GM23248 (cell line): ENCODE measurements around the gene CHD3. TPM values are rescaled to one million over a fixed set of nuclear protein-coding genes. Genes with fewer than 3 reads are reported as not detected.

Experiments
- DNase-seq: peaks from one replicate; pipeline ENCODE4 v3.0.0-alpha.2; 2015
- H2AFZ ChIP-seq: fragments of 200-600 bp; sonication (generic); 2 replicates; pipeline ENCODE4 v1.6.1; 2016; ENCODE audit warnings: antibody characterized with exemption
- H3F3A ChIP-seq: fragments of 200-600 bp; sonication (generic); 2 replicates; pipeline ENCODE4 v1.6.1; 2016; ENCODE audit warnings: mild to moderate bottlenecking, antibody characterized with exemption, mixed run types; ENCODE audit not compliant: insufficient read depth
- H3K27ac ChIP-seq: fragments of 200-600 bp; sonication (generic); 2 replicates; pipeline ENCODE4 v1.5.1; 2016; ENCODE audit warnings: mild to moderate bottlenecking
- H3K27me3 ChIP-seq: fragments of 200-600 bp; sonication (generic); replicated peaks from 2 replicates; pipeline ENCODE4 v1.6.1; 2016; ENCODE audit warnings: mild to moderate bottlenecking; ENCODE audit not compliant: insufficient read depth
- H3K36me3 ChIP-seq: fragments of 200-600 bp; sonication (generic); 2 replicates; pipeline ENCODE4 v1.6.1; 2016; ENCODE audit warnings: low read depth, mild to moderate bottlenecking
- H3K4me1 ChIP-seq: fragments of 200-600 bp; sonication (generic); 2 replicates; pipeline ENCODE4 v1.6.1; 2016; ENCODE audit warnings: mild to moderate bottlenecking; ENCODE audit not compliant: insufficient read depth
- H3K4me2 ChIP-seq: fragments of 200-600 bp; sonication (generic); one replicate; pipeline ENCODE4 v1.6.1; 2016; ENCODE audit warnings: mild to moderate bottlenecking; ENCODE audit not compliant: unreplicated experiment
- H3K4me3 ChIP-seq: fragments of 200-600 bp; sonication (generic); 2 replicates; pipeline ENCODE4 v1.5.1; 2016; ENCODE audit warnings: mild to moderate bottlenecking
- H3K79me2 ChIP-seq: fragments of 200-600 bp; sonication (generic); 2 replicates; pipeline ENCODE4 v1.6.1; 2016; ENCODE audit warnings: mild to moderate bottlenecking; ENCODE audit not compliant: insufficient read depth
- H3K9ac ChIP-seq: fragments of 200-600 bp; sonication (generic); 2 replicates; pipeline ENCODE4 v1.6.1; 2016; ENCODE audit warnings: mild to moderate bottlenecking
- H3K9me2 ChIP-seq: fragments of 200-600 bp; sonication (generic); 2 replicates; pipeline ENCODE4 v1.6.1; 2016; ENCODE audit warnings: mixed run types, mild to moderate bottlenecking, moderate library complexity; ENCODE audit not compliant: insufficient read depth
- H3K9me3 ChIP-seq: fragments of 200-600 bp; sonication (generic); one replicate; pipeline ENCODE4 v1.6.1; 2017; ENCODE audit warnings: low read depth
- H4K20me1 ChIP-seq: fragments of 200-600 bp; sonication (generic); 2 replicates; pipeline ENCODE4 v1.6.0; 2016; ENCODE audit not compliant: insufficient read depth
- EZH2 ChIP-seq: fragments of 200-600 bp; sonication (generic); IDR thresholded peaks from 2 replicates; pipeline ENCODE4 v1.6.1; 2018; ENCODE audit warnings: antibody characterized with exemption, mild to moderate bottlenecking; ENCODE audit not compliant: insufficient read depth, poor library complexity, severe bottlenecking
- EZH2phosphoT487 ChIP-seq: fragments of 200-600 bp; sonication (generic); IDR thresholded peaks from 2 replicates; pipeline ENCODE4 v1.6.1; 2018; ENCODE audit warnings: antibody characterized with exemption, moderate library complexity, mild to moderate bottlenecking, low read depth; ENCODE audit not compliant: insufficient read depth
- WGBS, 2 experiments: methylation state at CpG; one replicate each; pipeline ENCODE4 v1.1.6; 2015 to 2017; ENCODE audit warnings: low lambda C conversion rate in 2 of 2, low coverage in 1 of 2; ENCODE audit errors: missing lambda C conversion rate in 2 of 2; 5-methylcytosine and 5-hydroxymethylcytosine counted together
- in situ Hi-C: fragments of 300-500 bp; cut with MboI; formaldehyde crosslinking; loops from 2 replicates; pipeline ENCODE4 v1.15.0; 2020
- polyA plus RNA-seq: library from polyadenylated mRNA; unstranded; fragments of >200 nt; fragmentation: Nextera tagmentation; extraction: Ambion mirVana; gene quantifications from 2 replicates; pipeline ENCODE4 v1.2.1, GENCODE V29; 2016
- total RNA-seq: library from RNA; depleted of rRNA; stranded (reverse); fragments of >200 nt; shearing (Covaris generic); gene quantifications from 2 replicates; pipeline ENCODE4 v1.2.3, GENCODE V29; 2014; rRNA removed

Gene CHD3
- total RNA-seq (56.5 and 73.6 TPM in 2 replicates), polyA plus RNA-seq (14.0 and 16.0 TPM in 2 replicates)

GRCh38 chr17:7888184-7888920 is at the start of gene CHD3:
TSS of gene CHD3 (plus strand) at chr17:7888789. CDS start at chr17:7889001, 212 bp downstream.
- peak within 1 kb of the TSS; percentile 73 for H2AFZ ChIP-seq
- H3K9me3 ChIP-seq: no peaks in the 10 kb centered on the region
- H3K36me3 ChIP-seq: peaks cover 9% of the 10 kb centered on the region; the same call in 1 of the 2 replicates
- H3K4me3 ChIP-seq: peak within 1 kb of the TSS; percentile 90
- peaks cover 38% of the 10 kb centered on the region for H3K4me1 ChIP-seq
- peaks cover 36% of the 10 kb centered on the region for H3F3A ChIP-seq
- H3K27me3 ChIP-seq: no peaks in the 10 kb centered on the region
- H4K20me1 ChIP-seq: no peaks in the 10 kb centered on the region
- WGBS, 2 experiments: 52 to 54% methylated on average over 18 of the region's 18 CpGs
- DNase-seq: peak; percentile 55
- H3K9me2 ChIP-seq: no peaks in the 10 kb centered on the region
- H3K27ac ChIP-seq: peak within 1 kb of the TSS; percentile 90
- H3K79me2 ChIP-seq: peaks cover 32% of the 10 kb centered on the region
- H3K4me2 ChIP-seq: peak within 1 kb of the TSS; percentile 86
- in situ Hi-C loops: no loop called here
- H3K9ac ChIP-seq: peak within 1 kb of the TSS; percentile 71
- TF ChIP-seq EZH2 (no peak), EZH2phosphoT487 (no peak)

- Histone ChIP-seq H3K4me2 (peak overlapping the region; percentile 61), H3K9me3 (no peaks in the 10 kb centered on the region), H4K20me1 (no peaks in the 10 kb centered on the region), H3F3A (peaks cover 28% of the 10 kb centered on the region), H3K27me3 (no peaks in the 10 kb centered on the region), H2AFZ (no peak overlapping the region), H3K79me2 (peaks cover 32% of the 10 kb centered on the region), H3K9me2 (no peaks in the 10 kb centered on the region), H3K27ac (peak overlapping the region; percentile 42), H3K4me3 (0 out of 2 replicates have a peak overlapping the region, but pooled peaks have one; percentile 46), H3K36me3 (no peaks in the 10 kb centered on the region), H3K9ac (peak overlapping the region; percentile 37; the same call in 1 of the 2 replicates), H3K4me1 (peaks cover 20% of the 10 kb centered on the region)
- no peak for DNase-seq
- 76 to 82% methylated on average over 6 of the region's 6 CpGs for WGBS, 2 experiments
- no peak for TF ChIP-seq EZH2
- no peak for TF ChIP-seq EZH2phosphoT487
- in situ Hi-C loops: loop anchor here (10.0 kb wide), 1 partner anchor 65 kb away; no protein-coding TSS in a partner anchor
Measured at GRCh38 chr17:7839190-7839875, 49.3 kb upstream of the CHD3 start.

- Histone ChIP-seq H3K4me1 (peaks cover 20% of the 10 kb centered on the region), H3K4me2 (no peak overlapping the region), H3F3A (peaks cover 28% of the 10 kb centered on the region), H2AFZ (no peak overlapping the region), H3K27ac (no peak overlapping the region), H3K9me3 (no peaks in the 10 kb centered on the region), H3K27me3 (no peaks in the 10 kb centered on the region), H4K20me1 (no peaks in the 10 kb centered on the region), H3K9ac (no peak overlapping the region), H3K9me2 (no peaks in the 10 kb centered on the region), H3K79me2 (peaks cover 35% of the 10 kb centered on the region), H3K4me3 (no peak overlapping the region), H3K36me3 (no peaks in the 10 kb centered on the region)
- DNase-seq: peak; percentile 63
- whole genome bisulfite sequencing, 2 experiments: 29 to 39% methylated on average over 2 of the region's 2 CpGs
- in situ Hi-C loops: loop anchor here (10.0 kb wide), 1 partner anchor 65 kb away; no protein-coding TSS in a partner anchor
- TF ChIP-seq EZH2phosphoT487 (no peak), EZH2 (no peak)
Measured at GRCh38 chr17:7839876-7840261, 48.7 kb upstream of the CHD3 start.

- H3K9ac ChIP-seq: peak overlapping the region; percentile 97; the same call in 1 of the 2 replicates
- no peaks in the 10 kb centered on the region for H3K27me3 ChIP-seq
- H3K36me3 ChIP-seq: no peaks in the 10 kb centered on the region
- H3K27ac ChIP-seq: peak overlapping the region; percentile 99
- 37 to 55% methylated on average over 1 of the region's 1 CpG for WGBS, 2 experiments
- no peaks in the 10 kb centered on the region for H3K9me3 ChIP-seq
- H3K79me2 ChIP-seq: peaks cover 40% of the 10 kb centered on the region
- H4K20me1 ChIP-seq: no peaks in the 10 kb centered on the region
- H3K9me2 ChIP-seq: no peaks in the 10 kb centered on the region
- H2AFZ ChIP-seq: no peak overlapping the region
- in situ Hi-C loops: no loop called here
- no peak for DNase-seq
- TF ChIP-seq EZH2phosphoT487 (no peak), EZH2 (no peak)
- H3F3A ChIP-seq: peaks cover 28% of the 10 kb centered on the region
- no peak overlapping the region for H3K4me2 ChIP-seq
- peaks cover 20% of the 10 kb centered on the region for H3K4me1 ChIP-seq
- no peak overlapping the region for H3K4me3 ChIP-seq
Measured at GRCh38 chr17:7840441-7840840, 48.1 kb upstream of the CHD3 start.
